Heart left ventricle (tissue), 13 donors: ENCODE measurements around the gene ITGA11.

Source experiments
- POLR2A ChIP-seq, 2 donors: fragments of 450-650 bp; IDR thresholded peaks; one replicate each; pipeline ENCODE4 v1.6.1; 2017; ENCODE audit warnings: antibody characterized with exemption in 2 of 2, mild to moderate bottlenecking in 2 of 2, moderate library complexity in 2 of 2
- TF ChIP-seq, protein P1 (sequence below), 12 donors: fragments of 200-600 bp; sonication (generic) in 4 of 12; IDR thresholded peaks; one replicate each; pipeline versions ENCODE4 v1.5.0 to v1.8.0; 2018 to 2022; ENCODE audit warnings: antibody characterized with exemption in 12 of 12, mild to moderate bottlenecking in 5 of 12
- donor health status: ischemic (EF 13 %, LVEDD 7.1; RV severe dilation, severe dysfunction).
- donor health status: DM: no; HTN: yes; CAD: no.
- donor health status: DM: no; HTN: no; CAD: no.
- donor health status: ischemic (EF 25% LVEDD 6.9; RV normal size, moderate dysfunction).
- donor health status: ischemic (EF 25% LVEDD 5.7; RV mildly dilated, moderate dysfunction).
- donor health status: ischemic (EF 35%, LVEDD 5.7; RV mildly dilated, moderate dysfunction).
- donor health status: nonischemic (EF 11% LVEDD 7.7; RV severe dilation, severe dysfunction).
- donor health status: DM: yes; HTN: yes; CAD: no.
- donor health status: PGD.
- donor health status: ischemic (EF 29% LVEDD 5.4; RV normal size, mild dysfunction).
- donor health status: nonischemic (EF 23%, LVEDD 6.1; RV moderate dilation, normal function).

- TF ChIP-seq, protein P1, sequence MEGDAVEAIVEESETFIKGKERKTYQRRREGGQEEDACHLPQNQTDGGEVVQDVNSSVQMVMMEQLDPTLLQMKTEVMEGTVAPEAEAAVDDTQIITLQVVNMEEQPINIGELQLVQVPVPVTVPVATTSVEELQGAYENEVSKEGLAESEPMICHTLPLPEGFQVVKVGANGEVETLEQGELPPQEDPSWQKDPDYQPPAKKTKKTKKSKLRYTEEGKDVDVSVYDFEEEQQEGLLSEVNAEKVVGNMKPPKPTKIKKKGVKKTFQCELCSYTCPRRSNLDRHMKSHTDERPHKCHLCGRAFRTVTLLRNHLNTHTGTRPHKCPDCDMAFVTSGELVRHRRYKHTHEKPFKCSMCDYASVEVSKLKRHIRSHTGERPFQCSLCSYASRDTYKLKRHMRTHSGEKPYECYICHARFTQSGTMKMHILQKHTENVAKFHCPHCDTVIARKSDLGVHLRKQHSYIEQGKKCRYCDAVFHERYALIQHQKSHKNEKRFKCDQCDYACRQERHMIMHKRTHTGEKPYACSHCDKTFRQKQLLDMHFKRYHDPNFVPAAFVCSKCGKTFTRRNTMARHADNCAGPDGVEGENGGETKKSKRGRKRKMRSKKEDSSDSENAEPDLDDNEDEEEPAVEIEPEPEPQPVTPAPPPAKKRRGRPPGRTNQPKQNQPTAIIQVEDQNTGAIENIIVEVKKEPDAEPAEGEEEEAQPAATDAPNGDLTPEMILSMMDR (IDR thresholded peaks at IDR 0.05) = no peak
- TF ChIP-seq POLR2A (IDR thresholded peaks at IDR 0.05) = no peak
Measured at GRCh38 chr15:68420186-68420684, 11.7 kb downstream of the ITGA11 start.
